NCI-H2029 treated with DMSO at 0.1 percent for 48 hours (cell line): ENCODE measurements around the gene TSHZ3.

Source experiments
- DNase-seq: peaks from one replicate; lab custom pipeline; 2025; lab: John Stamatoyannopoulos, UW

Gene TSHZ3

DNA sequence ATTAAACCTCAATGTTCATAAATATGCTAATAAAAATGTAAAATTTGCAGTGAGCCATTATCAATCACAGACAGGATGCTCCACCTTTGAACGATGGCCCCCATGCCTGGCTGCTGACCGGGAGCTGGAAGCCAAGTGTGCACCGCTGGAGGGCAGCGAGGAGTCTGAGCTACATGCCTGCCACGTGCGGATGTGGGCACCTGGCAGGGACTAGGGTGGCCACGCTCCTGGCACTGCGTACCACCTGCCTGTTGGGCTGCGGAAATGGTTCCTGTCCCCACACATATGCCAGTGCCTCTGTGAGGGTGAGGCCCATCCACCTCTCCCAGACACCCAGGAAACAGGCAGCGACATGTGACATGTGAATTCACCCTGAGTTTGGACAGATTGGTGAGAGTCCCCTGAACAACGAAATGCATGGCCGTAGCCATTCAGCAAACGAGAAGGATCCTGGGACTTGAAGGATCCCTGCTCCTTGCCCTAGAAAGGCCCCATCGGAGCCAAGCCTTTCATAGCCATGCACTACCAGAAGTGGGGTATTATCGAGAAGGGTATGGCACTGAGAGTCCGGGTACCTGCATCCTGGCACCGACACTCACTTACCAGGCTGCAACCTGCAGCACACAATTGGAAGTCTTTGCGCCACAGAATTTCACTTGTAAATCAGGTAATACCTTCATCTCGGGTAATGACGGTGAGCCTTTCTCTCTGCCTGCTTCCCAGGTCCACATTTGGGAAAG, 35.8 kb downstream of the TSHZ3 start:
- no peak for DNase-seq

DNA sequence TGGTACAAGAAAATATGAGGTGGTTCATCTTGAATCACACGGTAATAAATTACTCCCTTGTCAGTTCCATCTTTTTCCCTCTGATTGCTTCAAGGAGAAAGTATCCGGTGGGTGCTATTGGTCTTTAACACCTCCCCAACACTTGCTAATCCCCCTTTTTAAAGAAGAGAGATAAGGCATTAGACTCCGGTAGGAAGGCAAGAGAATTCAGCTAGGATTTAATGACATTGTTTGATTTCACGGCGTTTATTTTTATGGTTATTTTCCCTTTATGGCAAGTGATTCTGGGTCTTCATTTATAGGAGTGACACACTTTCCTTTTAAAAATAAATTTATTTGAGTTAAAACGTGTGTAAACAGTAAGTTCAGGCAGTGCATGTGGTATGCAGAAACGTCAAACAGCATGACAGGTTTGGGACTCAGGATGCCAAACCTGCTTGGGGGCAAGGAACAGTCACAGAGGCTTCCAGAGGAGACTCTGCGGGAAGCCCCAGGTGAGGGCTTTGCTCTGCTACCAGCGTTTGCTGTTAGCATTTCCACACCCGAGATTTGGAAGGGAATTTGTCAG, 36.5 kb downstream of the TSHZ3 start:
- DNase-seq: no peak

DNA sequence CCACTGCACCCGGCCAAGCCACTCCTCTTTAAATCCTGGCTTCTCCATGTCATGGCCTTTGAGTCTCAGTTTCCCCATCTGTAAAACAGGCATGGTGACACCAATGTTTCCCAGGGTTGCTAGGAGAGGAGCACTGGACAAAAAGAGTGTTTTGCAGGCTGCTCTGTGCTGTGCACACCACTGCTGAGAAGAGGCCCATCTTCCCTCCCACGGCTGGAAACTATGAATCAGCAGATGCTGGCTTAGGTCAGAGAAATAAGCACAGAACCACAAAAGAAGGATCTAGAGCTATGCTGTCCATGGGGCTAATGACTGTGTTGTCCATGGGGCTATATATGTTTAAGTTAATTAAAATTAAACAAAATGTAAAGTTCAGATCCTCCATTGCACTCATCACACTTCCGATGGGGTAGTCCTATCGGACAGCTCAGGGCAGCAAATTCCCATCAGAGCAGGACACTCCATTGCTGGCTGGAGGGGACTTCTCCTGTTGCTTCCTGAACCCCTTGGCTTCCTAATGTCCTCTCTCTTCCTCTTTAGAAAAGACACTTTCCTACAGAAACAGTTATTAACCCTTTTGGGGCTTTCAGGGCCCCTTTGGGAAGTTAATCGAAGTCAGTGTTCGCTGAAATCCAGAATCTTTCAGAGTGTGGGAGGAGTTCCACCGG, 37.1 kb downstream of the TSHZ3 start:
- DNase-seq: no peak

DNA sequence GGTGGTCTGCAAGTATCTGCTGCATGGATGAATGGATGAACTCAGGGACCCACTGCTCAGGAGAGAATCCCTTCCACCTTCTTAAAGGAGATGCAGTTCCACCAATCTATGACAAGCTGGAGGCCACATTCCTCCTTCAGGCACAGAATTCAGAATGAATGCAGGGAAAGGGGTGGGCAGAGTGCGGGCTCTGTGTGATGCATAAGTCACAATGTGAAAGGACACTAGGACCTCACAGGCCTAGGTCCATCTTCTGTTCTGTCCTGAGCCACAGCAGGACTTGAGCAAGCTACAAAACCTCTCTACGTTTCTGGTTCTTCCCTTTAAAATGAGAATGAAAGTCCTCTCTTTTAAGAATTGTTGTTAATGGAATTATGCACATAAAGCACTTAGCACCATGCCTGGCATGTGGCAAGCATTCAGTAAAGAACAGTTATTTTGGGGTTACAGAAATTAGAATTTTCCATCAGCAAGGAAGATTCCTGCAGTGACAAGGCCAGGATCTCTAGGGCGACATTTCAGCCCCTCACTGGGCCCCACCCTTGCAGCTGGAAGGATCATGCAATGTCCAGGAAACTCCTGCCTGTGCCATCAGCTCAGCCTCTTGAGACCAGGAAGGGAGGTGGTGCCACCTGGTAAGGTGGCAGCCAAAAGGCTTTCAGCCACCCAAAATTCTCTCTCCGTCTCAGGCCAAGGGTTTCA, 38.7 kb downstream of the TSHZ3 start:
- DNase-seq: no peak

DNA sequence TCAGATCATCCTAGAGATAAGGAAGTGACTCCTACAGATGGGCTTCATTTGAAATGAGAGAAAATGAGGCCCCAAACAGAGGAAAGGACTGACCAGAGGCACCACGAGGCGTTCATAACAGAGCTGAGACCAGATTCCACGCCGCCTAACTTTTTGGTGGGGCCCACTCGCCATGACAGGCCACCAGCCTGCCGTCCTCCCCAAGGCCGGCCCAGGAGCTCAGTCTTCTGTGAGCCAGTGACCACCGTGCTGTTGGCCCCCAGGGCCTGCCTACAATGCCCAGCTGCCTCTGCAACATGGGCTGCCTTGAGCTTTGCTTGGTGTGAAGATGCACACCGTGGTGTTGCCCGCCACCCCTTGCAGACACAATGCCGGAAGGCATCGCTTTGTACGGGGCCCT, 40.5 kb downstream of the TSHZ3 start:
- no peak for DNase-seq

DNA sequence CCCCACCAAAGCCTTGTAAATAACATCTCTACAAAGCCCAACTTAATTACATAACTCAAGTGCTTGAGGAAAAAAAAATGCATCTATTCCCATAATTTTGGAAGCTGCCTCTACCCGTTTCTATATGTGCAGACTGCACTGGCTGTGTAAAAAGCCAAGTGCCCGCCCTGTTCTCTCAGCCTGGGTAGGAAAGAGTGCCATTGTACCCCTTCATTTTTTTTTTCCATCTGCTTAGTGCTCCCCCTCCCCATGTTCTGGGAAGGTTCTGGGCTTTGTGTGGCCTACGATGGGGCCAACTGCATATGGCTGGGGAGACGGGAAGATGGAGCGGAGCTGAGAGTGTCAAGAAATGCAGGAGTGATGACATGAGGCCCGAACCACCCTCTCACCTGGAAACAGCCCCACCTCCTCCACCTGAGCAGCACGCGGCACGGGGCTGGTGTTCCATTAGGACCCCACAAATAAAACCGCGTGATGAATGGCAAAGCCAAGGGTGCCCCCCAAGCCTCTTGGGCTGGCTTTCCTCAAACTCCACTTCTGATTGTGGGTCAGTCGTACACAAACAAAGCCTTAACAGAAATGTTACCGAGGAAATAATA, 42.1 kb downstream of the TSHZ3 start:
- no peak for DNase-seq

DNA sequence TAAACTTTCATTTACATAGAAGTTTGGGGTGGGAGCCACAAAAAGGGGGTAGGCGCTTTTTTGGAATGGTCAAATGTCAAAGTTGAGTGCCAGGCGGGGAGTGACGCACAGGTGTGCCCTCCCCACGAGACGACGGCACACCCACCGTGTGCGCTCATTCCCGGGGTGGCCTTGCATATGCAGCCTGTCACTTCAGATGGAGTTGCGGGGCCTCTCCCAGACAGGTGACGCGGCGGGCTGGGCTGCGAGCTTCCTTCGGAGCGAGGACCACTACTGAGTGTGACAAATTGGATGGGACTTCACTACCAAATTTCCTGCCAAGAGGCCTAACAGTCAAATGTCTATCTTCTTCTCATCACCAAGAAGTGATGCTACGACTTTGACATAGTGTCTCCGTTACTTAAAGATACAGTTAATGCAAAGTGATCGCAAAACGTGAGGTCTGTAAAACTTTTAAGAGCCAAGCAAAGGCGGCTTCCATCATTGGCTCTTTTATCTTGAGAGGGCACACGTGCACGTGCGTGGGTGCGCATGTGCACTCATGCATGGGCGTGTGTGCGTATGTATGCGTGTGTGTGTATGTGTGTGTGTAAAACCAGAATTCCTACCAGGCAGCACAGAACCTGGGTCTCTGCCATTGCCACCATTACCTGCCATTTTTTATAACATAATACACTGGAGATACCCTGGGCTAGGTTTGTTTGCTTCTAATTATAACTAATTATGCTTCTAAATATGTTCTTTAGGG, 43.1 kb downstream of the TSHZ3 start:
- no peak for DNase-seq

DNA sequence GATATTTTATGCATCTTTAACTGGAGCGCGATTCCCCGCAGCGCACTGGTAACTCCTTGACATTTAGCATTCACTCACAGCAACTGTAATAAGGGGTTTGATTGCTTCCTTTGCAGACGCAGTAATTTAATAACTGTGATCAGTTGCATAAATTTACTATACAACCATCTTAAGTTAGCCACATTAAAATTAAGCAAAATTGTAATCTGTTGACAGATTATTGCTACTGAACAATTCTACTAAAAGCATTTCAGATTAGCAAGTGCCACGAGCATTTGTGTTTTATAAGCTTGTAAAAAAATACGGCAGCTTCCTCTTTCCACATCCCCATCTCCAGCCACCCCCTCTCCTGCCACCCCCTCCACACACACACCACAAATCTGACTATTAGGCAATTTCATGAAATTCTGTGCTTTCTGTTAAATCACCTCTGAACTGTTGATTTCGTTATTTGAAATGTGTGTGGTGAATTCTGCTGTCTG, 44.4 kb downstream of the TSHZ3 start:
- DNase-seq: no peak

DNA sequence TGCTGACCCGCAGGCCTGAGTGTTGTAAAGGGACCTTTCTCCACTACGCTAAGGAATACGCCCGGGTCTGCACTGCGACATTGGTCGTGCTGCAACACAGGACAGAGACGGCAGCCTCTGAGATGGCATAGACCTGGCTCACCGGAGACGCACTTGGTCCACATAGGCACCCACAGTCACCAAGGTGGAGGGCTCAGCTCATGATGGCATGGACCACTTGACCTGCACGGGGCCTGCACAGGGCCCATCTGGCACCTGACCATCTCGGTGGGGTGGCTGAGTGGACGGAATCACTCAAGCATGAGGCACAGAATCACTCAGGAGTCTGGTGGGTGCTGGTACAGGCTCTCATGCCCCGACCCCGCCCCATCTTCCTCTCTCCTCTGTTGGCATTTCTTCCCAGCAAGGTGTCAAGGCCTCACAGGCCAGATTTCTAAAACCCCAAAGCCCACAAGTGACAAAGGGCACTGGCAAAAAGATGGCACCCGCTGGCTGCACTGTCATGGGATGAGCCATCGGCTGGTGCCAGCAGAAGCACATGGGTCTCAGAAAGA, 45.9 kb downstream of the TSHZ3 start:
- DNase-seq: no peak

DNA sequence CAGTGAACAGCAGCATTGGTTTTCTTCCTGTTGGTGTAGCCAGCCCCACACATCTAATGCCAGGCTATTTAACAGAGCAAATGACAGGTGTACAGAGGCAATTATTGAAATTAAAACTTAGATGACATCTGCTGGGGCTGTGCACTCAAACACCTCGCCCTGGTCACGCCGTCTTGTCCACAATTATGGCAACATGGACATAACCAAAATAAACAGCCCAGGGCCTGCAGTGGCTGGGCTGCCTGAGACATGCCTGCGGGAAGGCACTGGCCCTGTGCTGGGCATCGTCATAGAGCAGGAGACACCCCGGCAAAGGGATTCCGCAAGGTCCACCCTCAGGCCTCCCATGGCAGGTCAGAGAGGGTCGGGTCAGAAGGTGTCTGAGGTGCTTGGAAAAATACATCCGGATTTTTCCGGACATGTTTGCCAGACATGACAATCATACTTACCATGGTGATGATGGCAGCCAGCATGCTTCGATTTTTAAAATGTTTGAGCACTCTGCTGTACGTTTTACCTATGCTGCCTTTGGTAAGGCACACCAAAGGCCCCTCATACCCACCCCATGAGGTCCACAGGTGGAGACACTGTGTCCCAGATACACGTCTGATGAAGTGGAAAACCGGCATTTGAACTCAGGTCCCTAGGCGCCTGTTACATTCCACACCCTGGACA, 47.8 kb downstream of the TSHZ3 start:
- no peak for DNase-seq

DNA sequence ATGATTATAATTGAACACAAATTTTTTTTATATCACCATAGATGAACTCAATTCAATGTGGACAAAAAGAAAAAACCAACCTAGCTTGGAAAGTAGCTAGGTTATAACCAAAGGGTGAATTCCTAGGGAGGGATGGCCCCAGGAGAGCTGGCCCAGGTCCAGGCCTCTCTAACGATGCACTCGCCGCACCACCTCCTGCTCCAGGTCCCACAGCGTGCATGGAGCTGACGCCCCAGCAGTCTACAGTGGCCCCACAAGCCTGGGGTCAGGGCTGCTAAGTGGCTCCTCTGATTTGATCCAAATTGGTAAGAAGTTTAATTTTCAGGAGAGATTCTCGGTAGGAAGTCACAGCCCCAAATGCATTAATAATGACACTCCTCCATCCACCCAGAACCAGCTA, 48.8 kb downstream of the TSHZ3 start:
- no peak for DNase-seq

DNA sequence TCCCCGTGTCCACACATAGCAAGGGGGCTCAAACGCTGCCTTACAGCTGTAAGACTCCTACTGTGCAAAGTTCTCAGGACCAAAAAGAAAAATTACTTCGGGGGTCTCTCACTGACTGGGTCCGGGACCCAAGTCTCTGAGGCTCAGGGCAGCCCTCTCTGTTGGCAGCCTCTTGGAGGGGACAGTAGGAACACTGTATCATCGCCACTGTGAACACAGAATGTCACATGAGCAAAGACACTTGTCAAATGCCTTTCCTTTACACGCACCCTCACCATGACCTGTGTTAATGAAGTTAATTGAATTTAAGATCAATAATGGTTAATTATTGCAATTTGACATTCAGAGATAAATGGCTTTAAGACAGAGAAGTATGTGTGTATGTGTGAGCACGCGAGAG, 49.6 kb downstream of the TSHZ3 start:
- no peak for DNase-seq

DNA sequence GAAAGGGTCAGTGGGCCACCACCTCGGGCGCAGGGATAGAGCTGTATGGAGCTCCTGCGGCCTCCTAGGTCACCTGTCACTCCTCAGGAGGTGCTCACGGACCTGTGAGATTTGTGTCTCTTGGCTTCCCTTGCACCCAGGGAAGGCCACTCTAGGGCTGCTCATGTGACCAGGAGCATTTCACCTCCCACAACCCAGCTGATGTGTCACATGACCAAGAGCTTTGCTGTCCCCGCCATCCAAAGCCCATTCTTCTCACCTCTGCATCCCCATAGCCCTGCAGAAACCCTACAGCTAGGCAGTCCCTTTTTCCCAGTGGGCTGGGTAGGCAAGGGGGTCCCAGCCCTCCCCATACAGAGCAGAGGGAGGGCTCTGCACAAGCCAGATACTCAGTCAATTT, 51.2 kb downstream of the TSHZ3 start:
- DNase-seq: no peak

DNA sequence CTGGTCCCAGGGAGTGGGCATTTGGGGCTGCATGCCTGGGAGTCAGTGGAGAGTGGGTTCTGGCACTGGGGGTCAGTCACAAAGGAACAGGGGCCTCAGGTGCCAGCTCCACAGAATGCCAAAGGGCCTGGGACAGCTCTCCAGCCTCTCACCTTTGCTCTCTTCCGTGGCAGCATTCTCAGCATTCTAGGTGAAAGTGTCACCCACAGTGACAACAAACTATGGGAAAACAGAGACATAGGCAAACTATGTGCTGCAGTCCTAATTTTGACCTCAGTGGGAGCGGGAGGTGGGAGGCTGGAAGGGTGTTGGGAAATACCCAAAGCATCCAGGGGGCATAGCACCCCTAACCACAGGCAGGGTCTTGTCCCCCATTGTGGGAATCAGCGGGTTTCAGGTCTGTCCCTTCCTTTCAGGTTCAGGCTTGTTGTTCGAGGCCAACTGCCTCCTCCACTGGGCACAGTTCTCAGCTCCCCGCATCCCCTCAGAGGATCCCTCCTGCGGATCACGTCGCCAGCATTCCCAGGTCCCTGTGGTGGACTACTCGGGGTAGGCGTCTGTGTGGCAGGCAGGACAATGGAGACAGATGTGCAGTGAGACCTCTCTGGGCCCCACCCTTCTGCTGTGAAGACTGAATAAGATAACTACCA, 52.4 kb downstream of the TSHZ3 start:
- DNase-seq: no peak

DNA sequence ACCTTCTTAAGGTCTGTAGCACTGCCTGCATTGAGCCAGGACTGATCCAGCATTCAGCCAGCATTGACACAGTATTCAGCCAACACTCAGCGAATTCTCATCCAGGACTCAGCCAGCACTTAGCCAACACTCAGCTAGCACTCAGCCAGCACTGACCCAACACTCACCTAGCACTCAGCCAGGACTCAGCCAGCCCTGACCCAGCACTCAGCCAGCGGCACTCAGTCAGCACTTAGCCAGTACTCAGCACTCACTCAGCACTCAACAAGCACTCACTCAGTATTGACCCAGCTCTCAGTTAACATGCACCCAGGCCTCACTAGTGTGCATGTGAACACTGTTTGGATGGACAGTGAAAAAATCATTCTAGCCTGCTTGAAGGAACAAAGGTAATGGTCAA, 55.0 kb downstream of the TSHZ3 start:
- no peak for DNase-seq

DNA sequence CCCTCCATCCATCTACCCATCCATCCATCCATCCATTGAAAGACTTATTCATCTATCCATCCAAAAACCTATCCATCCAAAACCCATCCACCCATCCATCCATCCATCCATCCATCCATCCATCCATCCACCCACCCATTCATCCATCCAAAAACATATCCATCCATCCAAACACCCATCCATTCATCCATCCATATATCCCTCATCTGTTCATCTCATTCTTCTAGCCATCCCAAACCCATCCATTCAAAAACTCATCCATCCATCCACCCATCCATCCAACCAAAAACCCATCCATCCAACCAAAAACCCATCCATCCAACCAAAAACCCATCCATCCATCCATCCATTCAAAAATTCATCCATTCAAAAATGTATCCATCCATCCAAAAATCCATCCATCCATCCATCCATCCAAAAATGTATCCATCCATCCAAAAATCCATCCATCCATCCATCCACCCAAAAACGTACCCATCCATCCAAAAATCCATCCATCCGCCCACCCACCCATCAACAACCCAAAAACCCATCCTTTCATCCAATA, 56.5 kb downstream of the TSHZ3 start:
- no peak for DNase-seq

DNA sequence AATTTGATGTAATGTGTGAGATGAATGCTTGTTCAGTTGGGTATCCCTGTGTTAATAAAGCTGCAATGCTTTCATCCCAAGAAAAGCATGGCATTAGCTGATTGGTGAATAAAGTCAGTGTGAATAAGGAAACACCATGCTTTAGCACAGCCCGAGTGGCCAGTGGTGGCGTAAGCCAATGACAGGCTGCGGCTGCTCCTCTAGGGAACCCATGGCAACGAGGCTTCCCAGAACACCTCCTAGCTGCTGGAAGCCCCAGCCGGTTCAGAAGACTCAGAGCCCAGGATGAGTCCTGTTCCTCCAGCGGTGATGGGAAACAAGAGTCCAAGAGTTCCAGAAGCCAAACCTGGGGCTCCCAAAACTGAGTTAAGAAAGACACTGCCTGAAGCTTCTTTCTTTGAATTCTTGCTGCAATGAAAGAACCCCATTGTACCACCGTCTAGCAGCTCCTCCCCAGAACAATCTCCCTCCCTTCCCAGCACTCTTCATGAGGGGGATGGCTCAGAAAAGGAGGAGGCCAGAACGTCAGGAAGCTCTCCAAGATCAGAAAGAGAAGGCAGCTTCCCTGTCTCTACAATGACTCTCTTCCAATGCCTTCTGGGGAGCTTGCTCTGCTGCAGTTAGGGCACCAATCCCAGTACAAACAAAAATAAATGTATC, 58.2 kb downstream of the TSHZ3 start:
- no peak for DNase-seq

DNA sequence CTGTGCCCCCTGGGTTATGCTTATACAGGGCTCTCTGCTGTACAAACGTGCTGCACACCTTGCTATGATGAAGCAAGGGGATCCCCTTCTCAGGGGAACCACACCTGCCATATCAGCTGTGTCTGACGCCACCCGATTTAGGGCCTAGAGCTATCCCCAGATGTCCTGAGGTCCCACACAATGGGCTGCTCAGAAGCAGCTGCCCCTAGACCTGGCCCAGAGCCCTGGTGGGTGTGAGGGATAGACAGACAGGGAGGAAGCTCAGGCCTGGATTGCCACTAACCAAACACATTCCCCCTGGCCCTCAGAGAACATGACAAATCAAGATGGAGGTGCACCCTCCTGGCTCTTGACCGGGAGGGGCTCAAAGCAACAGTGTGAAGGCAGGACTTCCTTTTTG, 59.3 kb downstream of the TSHZ3 start:
- DNase-seq: no peak

DNA sequence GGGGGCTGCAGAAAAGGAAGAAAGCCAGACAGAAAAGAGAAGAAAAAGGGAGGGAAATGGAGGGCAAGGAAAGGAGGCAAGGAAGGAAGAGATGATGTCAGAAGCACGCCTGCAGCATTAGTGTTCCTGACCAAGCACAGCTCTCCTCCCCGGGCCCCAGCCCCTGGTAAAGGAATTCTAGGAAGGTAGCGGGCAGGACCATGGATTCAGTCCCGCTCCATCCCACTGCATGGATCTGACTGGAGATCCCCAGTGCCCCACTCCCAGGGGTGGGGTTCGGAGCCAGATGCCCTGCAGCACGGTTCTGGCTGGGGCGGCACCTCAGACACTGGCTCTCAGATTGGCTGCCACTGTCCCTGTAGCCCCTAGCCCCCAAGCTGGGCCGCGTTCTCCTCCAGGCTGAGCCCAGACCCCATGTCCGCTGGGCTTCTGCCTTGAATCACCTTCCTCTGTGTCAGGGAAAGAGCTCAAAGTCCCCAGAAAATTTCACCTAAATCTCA, 59.8 kb downstream of the TSHZ3 start:
- no peak for DNase-seq
